C1 segment of cervical spinal cord (tissue), 14 donors: ENCODE results near the gene CREB5.
"Not testable (repeated sequence)": the region's sequence is repeated elsewhere in the genome, so short reads cannot be mapped to it uniquely, and the experiment has no call there.

Experiments used
- DNase-seq, 14 donors: peaks; one replicate each; lab custom pipeline; 2025; lab: John Stamatoyannopoulos, UW

CREB5 gene

GRCh38 chr7:28579571-28579970, 167.3 kb downstream of the CREB5 start:
- DNase-seq = no peak

GRCh38 chr7:28580665-28581064, 168.3 kb downstream of the CREB5 start:
- DNase-seq = no peak

- DNase-seq = no peak
Measured at GRCh38 chr7:28581351-28581750, 169.0 kb downstream of the CREB5 start.

- DNase-seq = no peak
Measured at GRCh38 chr7:28582226-28582625, 169.9 kb downstream of the CREB5 start.

- DNase-seq = no peak
Measured at GRCh38 chr7:28584235-28584634, 171.9 kb downstream of the CREB5 start.

- DNase-seq = peak in 1 of 14 donors; percentile 16
Measured at GRCh38 chr7:28586736-28587135, 174.4 kb downstream of the CREB5 start.

- DNase-seq = no peak
Measured at GRCh38 chr7:28587211-28587610, 174.9 kb downstream of the CREB5 start.

- peak in 1 of 14 donors; percentile 26 for DNase-seq
Measured at GRCh38 chr7:28588602-28589001, 176.3 kb downstream of the CREB5 start.

- no peak for DNase-seq
Measured at GRCh38 chr7:28591041-28591674, 178.8 kb downstream of the CREB5 start.

- no peak for DNase-seq
Measured at GRCh38 chr7:28591725-28592349, 179.5 kb downstream of the CREB5 start.

- DNase-seq = no peak
Measured at GRCh38 chr7:28592861-28593260, 180.5 kb downstream of the CREB5 start.

- no peak for DNase-seq
Measured at GRCh38 chr7:28595076-28595475, 182.8 kb downstream of the CREB5 start.

GRCh38 chr7:28595801-28596200, 183.5 kb downstream of the CREB5 start:
- DNase-seq = no peak

- no peak for DNase-seq
Measured at GRCh38 chr7:28596245-28596935, 184.1 kb downstream of the CREB5 start.

- no peak for DNase-seq
Measured at GRCh38 chr7:28597284-28597683, 185.0 kb downstream of the CREB5 start.

- DNase-seq = not testable (repeated sequence)
Measured at GRCh38 chr7:28598037-28598436, 185.7 kb downstream of the CREB5 start.

- DNase-seq = no peak
Measured at GRCh38 chr7:28598586-28598985, 186.3 kb downstream of the CREB5 start.

GRCh38 chr7:28599411-28599810, 187.1 kb downstream of the CREB5 start:
- no peak for DNase-seq

- no peak for DNase-seq
Measured at GRCh38 chr7:28602282-28602681, 190.0 kb downstream of the CREB5 start.

- no peak for DNase-seq
Measured at GRCh38 chr7:28605427-28606085, 193.2 kb downstream of the CREB5 start.

GRCh38 chr7:28606421-28606820, 194.1 kb downstream of the CREB5 start:
- no peak for DNase-seq

- no peak for DNase-seq
Measured at GRCh38 chr7:28607855-28608193, 195.5 kb downstream of the CREB5 start.

GRCh38 chr7:28608237-28608656, 195.9 kb downstream of the CREB5 start:
- DNase-seq = no peak
